Esophagus muscularis mucosa (tissue), 4 donors: ENCODE results near the gene PNPLA1.

Experiments
- CTCF ChIP-seq, 3 experiments: fragments of 200-600 bp in 2 of 3; fragments of 450-650 bp in 1 of 3; sonication (generic) in 2 of 3; IDR thresholded peaks; one replicate each; pipeline ENCODE4 v1.5.1; 2017 to 2019; ENCODE audit warnings: antibody characterized with exemption in 3 of 3, mild to moderate bottlenecking in 2 of 3, moderate library complexity in 1 of 3
- EP300 ChIP-seq: sonication (generic); formaldehyde crosslinking; IDR thresholded peaks from one replicate; pipeline ENCODE4 v1.6.1; 2017; ENCODE audit warnings: antibody characterized with exemption
- POLR2A ChIP-seq: fragments of 450-650 bp; IDR thresholded peaks from one replicate; pipeline ENCODE4 v1.6.1; 2017; ENCODE audit warnings: antibody characterized with exemption, moderate library complexity, mild to moderate bottlenecking, low read depth
- POLR2AphosphoS5 ChIP-seq, 2 donors: sonication (generic); formaldehyde crosslinking; IDR thresholded peaks; one replicate each; pipeline ENCODE4 v1.6.1; 2017; ENCODE audit warnings: antibody characterized with exemption in 2 of 2

- TF ChIP-seq CTCF (IDR thresholded peaks at IDR 0.05) = no peak
- no peak for TF ChIP-seq POLR2A
- TF ChIP-seq POLR2AphosphoS5 (IDR thresholded peaks at IDR 0.05) = no peak
- TF ChIP-seq EP300 = no peak
These were observed 54.9 kb downstream of the PNPLA1 start for GRCh38 chr6:36324715-36325114.
